NCI-H82 treated with DMSO at 0.1 percent for 48 hours (cell line): ENCODE results near the gene MSL1.
A peak's percentile ranks its signal among the peaks of the same experiment; 100 is the strongest.

Source experiments
- DNase-seq: peaks from one replicate; lab custom pipeline; 2025; ENCODE audit not compliant: unreplicated experiment; lab: John Stamatoyannopoulos, UW

MSL1 gene

DNA sequence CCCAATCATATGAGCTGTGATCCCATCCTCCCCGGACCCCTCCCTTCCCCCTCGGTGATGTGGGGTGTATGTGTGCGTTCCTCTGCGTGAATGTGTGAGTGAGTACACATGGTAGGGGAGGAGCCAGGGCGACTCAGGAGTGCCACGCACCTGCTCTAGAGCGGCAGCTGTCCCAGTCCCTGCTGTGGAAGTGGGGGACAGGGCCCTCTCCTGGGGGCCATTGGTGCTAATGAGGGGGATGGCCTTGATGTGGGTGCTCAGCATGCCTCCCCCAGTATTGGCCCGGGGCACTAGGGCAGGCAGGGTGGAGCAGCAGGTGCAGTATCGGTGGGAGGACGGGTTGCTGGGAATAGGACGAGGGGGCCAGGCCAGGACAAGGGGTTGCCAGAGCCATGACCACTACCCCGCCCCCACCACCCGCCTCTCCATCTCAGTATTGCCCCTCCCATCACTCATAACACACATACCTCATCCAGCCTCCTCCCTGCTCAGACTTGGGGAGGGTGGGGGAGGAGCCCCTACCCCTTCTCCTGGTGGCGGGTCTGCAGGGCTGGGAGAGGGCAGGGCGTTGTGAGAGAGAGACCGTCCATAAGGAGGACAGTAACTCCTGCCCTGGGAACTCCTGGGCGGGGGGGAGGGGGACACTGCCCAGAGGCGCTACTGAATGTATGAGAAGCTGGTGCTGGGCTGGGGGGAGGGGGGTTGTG, 29.9 kb upstream of the MSL1 start:
- DNase-seq: no peak

DNA sequence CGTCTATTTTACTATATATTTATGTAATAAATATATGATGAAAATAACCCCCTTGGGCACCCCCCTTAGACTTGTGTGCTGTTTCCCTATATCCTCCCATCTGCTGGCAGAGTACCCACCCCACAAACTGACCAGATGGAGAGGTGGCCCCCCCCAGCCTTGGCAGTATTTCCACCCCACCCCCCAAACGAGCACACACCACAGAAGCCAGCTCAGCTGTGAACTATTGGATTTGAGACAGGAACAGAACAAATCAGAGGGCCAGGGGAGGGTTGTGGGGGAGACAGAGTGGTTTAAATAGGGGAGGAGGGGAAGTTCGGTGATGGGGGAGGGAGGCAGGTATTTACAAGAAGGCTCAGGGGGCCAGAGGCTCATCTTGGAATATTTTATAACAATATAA, 29.2 kb upstream of the MSL1 start:
- DNase-seq: peak; percentile 85

GRCh38 chr17:40093005-40093579, 28.7 kb upstream of the MSL1 start:
- DNase-seq: no peak

GRCh38 chr17:40093580-40094201, 28.1 kb upstream of the MSL1 start:
- DNase-seq: no peak

GRCh38 chr17:40094874-40095273, 26.9 kb upstream of the MSL1 start:
- DNase-seq: no peak

- no peak for DNase-seq
Measured at GRCh38 chr17:40095351-40095943, 26.3 kb upstream of the MSL1 start.

DNA sequence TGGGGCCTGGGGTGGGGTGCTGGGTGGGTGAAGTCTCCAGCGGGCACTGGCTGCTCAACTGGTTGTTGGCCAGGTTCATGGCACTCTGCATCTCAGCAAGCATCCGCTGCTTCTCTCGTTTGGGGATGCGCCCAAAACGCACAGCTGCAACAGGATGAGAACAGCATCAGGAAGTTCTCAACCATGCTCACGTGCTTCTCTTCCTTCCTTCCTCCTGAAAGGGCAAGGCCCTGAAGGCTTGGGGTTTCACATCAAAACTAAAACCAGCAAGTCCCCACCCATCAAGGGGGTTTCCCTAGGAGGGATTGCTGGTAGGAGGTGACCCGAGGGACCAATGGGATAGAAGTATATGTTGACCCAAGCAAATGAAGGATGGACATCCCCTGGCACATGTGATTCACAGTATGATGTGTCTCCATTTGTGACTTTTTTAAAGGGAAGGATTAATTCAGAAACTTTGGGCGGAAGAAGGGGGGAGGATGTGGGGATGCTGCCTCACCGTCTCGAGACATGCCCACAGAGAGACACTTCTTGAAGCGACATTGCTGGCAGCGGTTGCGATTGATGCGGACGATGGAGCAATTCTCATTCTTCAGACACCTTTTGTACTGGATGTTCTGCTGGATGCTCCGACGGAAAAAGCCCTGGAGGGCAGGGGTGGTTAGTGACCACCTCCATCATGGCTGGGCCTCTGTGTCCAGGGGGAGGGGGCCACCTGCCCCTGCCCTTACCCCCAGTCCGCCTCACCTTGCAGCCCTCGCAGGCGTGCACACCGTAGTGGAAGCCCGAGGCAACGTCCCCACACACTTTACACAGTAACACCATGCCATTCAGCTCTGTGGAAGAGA, 25.6 kb upstream of the MSL1 start:
- DNase-seq: no peak

GRCh38 chr17:40097087-40097486, 24.7 kb upstream of the MSL1 start:
- DNase-seq: no peak

DNA sequence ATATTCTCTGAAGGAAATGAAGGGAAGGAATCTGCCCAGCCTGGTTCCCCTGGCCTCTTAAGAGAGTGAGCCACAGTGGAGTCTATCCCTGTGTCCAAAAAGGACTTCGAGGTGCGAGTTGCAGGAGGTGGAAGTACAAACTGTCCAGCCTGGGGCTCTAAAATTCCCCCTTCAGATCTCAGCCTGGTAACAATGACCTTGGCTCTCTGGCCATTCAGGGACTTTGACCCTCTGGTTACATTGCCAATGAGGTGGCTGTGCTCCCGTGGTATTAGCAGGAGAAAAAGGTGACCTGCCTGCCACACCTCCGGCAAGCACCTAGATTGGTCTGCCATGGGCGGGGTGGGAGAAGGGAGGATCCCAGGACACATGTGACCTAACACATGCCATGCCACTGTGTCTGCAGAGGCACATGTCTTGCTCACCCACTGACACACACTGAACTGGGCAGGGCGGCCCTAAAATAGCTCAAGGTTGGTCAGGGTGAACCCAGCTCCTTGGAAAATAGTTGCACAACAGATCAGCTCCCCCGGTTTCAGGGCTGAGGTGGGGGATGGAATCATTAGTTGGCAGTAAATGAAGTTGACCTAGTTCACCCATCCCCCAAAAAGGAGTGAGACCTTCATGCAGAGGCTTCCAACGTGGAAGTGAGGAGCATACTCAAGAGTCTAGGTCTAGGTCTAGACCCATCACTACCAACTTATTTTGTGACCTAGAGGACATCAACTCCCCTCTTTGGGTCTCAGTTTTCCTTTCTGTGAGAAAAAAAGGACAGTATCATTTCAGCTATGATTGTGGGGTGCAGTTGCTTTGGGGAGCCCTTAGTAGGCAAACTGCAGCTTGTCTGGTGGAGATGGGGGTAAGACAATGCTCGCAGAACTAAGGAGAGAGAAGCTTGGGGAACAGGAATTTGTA, 23.6 kb upstream of the MSL1 start:
- no peak for DNase-seq

GRCh38 chr17:40098846-40099618, 22.7 kb upstream of the MSL1 start:
- DNase-seq: peak; percentile 95

DNA sequence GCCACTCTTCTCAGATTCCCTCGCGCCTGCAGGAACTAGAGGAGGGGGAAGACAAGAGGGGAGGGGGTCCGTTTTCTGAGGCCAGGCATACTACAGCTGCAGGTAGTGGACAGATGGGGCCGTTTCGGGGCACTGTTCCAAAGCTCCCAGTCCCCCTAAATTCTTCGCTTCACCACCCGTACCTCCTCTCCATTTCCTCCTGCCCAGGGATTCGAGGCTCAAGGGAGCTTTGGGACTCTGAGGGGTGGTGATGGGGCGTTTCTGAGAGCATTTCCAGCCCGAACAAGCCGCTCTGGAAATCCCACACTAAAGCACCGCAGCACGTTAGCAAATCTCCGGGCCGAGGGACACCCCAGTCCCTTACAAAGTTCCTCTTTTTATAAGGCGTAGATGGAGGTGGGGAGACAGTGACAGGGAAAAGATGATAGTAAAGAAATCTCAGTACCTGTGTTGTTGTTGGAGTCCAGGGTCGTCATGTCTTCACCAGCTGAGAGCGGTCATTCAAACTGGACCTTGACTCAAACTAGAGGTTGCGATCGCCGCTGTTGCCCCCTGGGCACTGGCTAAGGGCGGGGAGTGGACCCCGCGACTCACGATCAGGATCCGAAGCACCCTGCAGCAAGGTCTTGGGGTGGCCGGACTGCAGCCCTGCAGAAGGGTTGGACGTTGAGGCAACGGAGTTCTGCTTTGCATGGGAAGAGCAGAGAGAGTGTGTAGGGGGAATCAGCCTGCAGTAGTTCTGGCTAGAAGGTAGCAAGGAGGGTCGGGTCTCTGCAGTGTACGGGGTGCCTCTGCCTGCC, 22.0 kb upstream of the MSL1 start:
- DNase-seq: no peak

DNA sequence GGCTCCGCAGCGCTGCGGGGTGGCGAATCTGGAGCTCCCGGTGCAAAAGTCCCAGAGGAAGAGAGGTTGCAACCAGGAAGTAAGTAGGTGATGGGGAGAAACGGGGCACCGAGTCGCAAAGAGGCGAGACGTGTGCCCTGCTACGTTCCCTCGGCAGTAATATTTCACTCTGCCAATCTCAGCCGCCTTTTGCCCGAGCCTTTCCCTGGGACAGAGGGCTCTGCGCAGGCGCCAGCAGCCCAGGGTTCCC, 21.4 kb upstream of the MSL1 start, which contains the start of gene NR1D1:
NR1D1 (minus strand) TSS at position 171 of the 250 bp plus-strand sequence. CDS start 495 bp downstream, outside the sequence.
- no peak for DNase-seq

- DNase-seq: peak; percentile 89
Measured at GRCh38 chr17:40100669-40101366, 21.0 kb upstream of the MSL1 start.

DNA sequence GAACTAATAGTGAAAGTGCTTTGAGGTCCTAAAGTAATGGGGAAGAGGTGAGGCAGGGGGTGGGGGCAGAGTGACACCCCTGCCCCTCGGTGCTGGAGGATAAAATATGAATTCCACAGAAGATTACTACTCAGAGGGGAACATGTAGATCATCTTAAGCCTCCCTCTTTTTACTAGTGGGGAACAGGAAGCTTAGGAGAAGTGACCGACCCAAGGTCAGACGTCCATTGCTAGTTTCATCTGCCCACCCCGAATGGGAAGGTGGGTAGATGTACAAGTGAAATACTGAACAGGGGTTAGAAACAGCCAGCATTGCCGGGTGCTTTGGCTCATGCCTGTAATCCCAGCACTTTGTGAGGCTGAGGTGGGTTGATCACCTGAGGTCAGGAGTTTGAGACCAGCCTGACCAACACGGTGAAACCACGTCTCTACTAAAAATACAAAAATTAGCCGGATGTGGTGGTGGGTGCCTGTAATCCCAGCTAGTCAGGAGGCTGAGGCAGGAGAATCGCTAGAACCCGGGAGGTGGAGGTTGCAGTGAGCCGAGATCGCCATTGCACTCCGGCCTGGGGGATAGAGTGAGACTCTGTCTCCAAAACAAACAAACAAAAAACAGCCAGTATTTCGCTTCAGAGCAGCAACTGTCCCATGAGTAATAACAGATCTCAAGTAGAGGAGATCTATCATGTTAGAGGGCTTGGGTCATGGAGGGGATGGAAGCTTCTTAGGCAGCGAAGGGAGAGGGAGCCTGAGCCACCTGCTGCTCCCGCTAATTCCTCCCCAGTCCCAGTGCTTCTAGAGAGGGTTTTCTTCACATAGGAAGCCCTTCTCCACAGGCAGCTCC, 20.2 kb upstream of the MSL1 start:
- no peak for DNase-seq

GRCh38 chr17:40103071-40103661, 18.6 kb upstream of the MSL1 start:
- no peak for DNase-seq

DNA sequence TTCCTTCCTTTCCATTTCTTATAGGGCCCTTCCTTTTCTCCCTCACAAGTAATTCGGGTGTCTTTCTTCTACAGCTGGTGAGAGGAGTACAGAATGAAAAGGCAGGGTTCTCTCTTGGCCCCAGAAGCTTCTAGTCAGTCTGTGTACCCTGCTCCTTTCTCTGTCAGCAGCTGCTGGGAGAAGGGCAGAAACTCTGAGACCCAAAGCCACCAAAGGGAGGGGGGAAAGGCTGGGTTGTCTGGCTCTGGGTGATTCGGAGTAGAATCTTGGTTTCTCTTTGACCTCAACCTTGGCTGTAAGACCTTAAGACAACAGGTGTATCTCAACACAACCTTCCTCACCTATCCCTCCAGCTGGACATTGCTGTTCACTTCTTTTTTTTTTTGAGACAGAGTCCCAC, 18.1 kb upstream of the MSL1 start:
- DNase-seq: no peak
